Measurements from ENCODE around the gene TASP1. TPM values are rescaled to one million over a fixed set of nuclear protein-coding genes. Genes with fewer than 3 reads are reported as not detected.

Gene TASP1
- total and polyA plus RNA-seq, 5 donors: 2.7 to 9.7 (median 8.1) TPM

DNA sequence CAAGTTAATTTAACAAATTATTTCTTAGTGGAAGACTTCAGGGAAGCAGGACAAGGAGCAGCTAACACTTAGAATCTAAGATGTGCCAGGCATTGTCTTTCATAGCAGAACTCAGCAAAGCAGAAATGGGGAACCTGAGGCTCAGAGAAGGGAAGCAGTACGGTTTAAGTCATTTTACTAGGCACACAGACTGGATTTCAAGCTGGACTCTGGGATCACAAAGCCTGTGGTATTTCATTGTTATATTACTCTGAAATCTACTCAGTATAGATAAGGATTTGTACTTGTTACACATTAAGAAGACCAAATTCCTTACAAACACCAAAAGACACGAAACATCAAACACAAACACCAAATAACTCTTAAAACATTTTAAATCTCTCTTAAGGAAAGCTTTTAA lies 218.1 kb downstream of the TASP1 start:
- no peaks in the 10 kb centered on the region for H3K9me3 ChIP-seq (ENCODE audit: control insufficient read depth, low read length)
- H3K4me3 ChIP-seq (ENCODE audit: low read length): no peak overlapping the region
- ATAC-seq (no peak), DNase-seq (no peak)
- no peaks in the 10 kb centered on the region for H3K27me3 ChIP-seq (ENCODE audit: control insufficient read depth, insufficient read depth)
- H3K4me1 ChIP-seq (ENCODE audit: control insufficient read depth, insufficient read depth, low read length): no peaks in the 10 kb centered on the region
- no peak overlapping the region for H3K27ac ChIP-seq (ENCODE audit: low read length)
- intact Hi-C loops (cut with DNase I): no loop called here
- WGBS: 91% methylated on average over 2 of the region's 2 CpGs

GRCh38 chr20:13419477-13419876 lies 219.3 kb downstream of the TASP1 start:
- WGBS: 89% methylated on average over 3 of the region's 3 CpGs

GRCh38 chr20:13418263-13419229 lies 220.2 kb downstream of the TASP1 start:
- H3K4me1 ChIP-seq (ENCODE audit: control insufficient read depth, insufficient read depth, low read length): no peaks in the 10 kb centered on the region
- intact Hi-C loops (cut with DNase I): no loop called here
- no peak overlapping the region for H3K4me3 ChIP-seq (ENCODE audit: low read length)
- no peak for ATAC-seq
- no peaks in the 10 kb centered on the region for H3K9me3 ChIP-seq (ENCODE audit: control insufficient read depth, low read length)
- DNase-seq: no peak
- H3K27me3 ChIP-seq (ENCODE audit: control insufficient read depth, insufficient read depth): no peaks in the 10 kb centered on the region
- H3K27ac ChIP-seq (ENCODE audit: low read length): no peak overlapping the region

More at GRCh38 chr20:13419477-13419876, 219.3 kb downstream of the TASP1 start:
- no peak overlapping the region for H3K27ac ChIP-seq (ENCODE audit: low read length)
- ATAC-seq (no peak), DNase-seq (no peak)
- H3K9me3 ChIP-seq (ENCODE audit: control insufficient read depth, low read length): no peaks in the 10 kb centered on the region
- H3K27me3 ChIP-seq (ENCODE audit: control insufficient read depth, insufficient read depth): no peaks in the 10 kb centered on the region
- H3K4me1 ChIP-seq (ENCODE audit: control insufficient read depth, insufficient read depth, low read length): no peaks in the 10 kb centered on the region
- intact Hi-C loops (cut with DNase I): no loop called here
- no peak overlapping the region for H3K4me3 ChIP-seq (ENCODE audit: low read length)

DNA sequence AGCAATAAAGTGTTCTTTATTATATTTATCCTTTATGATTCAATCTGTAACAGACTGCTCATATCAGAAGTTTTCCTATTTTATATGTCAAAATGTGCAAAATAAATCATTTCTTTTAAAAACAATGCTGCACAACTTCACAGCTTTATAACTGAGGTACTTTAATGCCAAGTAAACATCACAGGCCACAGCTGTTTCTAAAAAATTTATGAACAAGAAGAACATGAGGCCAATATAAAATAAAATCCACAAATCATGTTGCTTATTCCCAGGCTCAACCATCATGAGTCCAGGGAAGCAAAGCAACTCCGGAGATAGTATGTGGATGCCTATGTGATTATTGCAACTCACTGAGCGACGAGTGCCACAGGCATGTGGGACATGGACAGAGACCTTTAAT lies 222.2 kb downstream of the TASP1 start:
- intact Hi-C loops (cut with DNase I): no loop called here
- DNase-seq (no peak), ATAC-seq (no peak)
- no peaks in the 10 kb centered on the region for H3K27me3 ChIP-seq (ENCODE audit: control insufficient read depth, insufficient read depth)
- H3K4me1 ChIP-seq (ENCODE audit: control insufficient read depth, insufficient read depth, low read length): no peaks in the 10 kb centered on the region
- H3K9me3 ChIP-seq (ENCODE audit: control insufficient read depth, low read length): no peaks in the 10 kb centered on the region
- WGBS: 94% methylated on average over 3 of the region's 3 CpGs
- no peak overlapping the region for H3K4me3 ChIP-seq (ENCODE audit: low read length)
- no peak overlapping the region for H3K27ac ChIP-seq (ENCODE audit: low read length)

DNA sequence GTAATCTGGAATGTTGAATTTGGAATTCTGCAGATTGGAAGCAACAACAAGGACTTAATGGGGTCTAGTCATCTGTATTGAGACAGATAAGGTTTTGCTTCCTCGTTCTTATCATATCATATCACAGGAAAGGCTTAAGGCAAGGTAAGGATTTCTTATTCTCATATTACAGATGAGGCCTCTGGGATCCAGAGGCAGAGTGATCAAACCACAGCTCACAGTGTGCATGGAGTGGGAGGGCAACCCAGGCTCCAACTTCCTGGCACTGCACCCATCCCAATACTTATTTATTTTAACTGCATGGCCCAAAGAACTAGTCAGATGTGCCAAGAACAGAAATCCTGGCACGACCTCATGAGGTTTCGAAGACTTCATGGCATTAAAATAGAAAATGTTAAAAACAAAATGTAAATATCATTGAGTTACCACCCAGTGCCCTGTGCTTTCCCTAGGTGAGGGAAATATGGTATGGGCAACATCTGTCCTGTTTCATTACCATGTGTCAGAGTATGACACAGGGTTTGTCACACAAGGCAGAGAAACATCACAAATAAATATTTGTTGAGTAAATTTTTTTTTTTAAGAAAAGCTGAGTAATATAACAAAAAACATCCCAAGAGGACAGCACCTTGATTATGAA lies 225.8 kb downstream of the TASP1 start:
- no peak overlapping the region for H3K4me3 ChIP-seq (ENCODE audit: low read length)
- no peaks in the 10 kb centered on the region for H3K27me3 ChIP-seq (ENCODE audit: control insufficient read depth, insufficient read depth)
- no peaks in the 10 kb centered on the region for H3K4me1 ChIP-seq (ENCODE audit: control insufficient read depth, insufficient read depth, low read length)
- H3K9me3 ChIP-seq (ENCODE audit: control insufficient read depth, low read length): no peaks in the 10 kb centered on the region
- no peak overlapping the region for H3K27ac ChIP-seq (ENCODE audit: low read length)
- intact Hi-C loops (cut with DNase I): no loop called here
- ATAC-seq: no peak
- 70% methylated on average over 3 of the region's 3 CpGs for WGBS
- no peak for DNase-seq

GRCh38 chr20:13404293-13404692 lies 234.4 kb downstream of the TASP1 start:
- WGBS: 95% methylated on average over 4 of the region's 4 CpGs
- H3K9me3 ChIP-seq (ENCODE audit: control insufficient read depth, low read length): no peaks in the 10 kb centered on the region
- no peak for DNase-seq
- no peak overlapping the region for H3K27ac ChIP-seq (ENCODE audit: low read length)
- intact Hi-C loops (cut with DNase I): no loop called here
- H3K4me1 ChIP-seq (ENCODE audit: control insufficient read depth, insufficient read depth, low read length): no peaks in the 10 kb centered on the region
- ATAC-seq: no peak
- H3K4me3 ChIP-seq (ENCODE audit: low read length): no peak overlapping the region
- H3K27me3 ChIP-seq (ENCODE audit: control insufficient read depth, insufficient read depth): no peaks in the 10 kb centered on the region

DNA sequence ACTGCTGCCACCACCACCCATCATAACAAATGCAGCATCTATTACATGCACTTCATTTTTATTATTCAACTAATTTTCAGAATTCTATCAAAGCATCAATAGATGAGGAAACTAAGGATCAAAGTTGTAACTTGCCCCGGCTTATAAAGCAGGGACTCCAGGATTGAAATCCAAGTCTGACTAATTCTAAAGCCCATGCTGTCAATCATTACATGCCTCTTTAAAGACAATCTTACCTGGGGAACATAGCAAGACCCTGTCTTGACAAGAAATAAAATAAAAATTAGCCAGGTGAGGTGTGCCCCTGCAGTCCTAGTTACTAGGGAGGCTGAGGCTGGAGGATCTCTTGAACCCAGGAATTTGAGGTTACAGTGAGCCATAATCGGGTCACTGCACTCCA lies 235.3 kb downstream of the TASP1 start:
- 48% methylated on average over 2 of the region's 2 CpGs for WGBS
- no peak overlapping the region for H3K4me3 ChIP-seq (ENCODE audit: low read length)
- DNase-seq: no peak
- no peak overlapping the region for H3K27ac ChIP-seq (ENCODE audit: low read length)
- no peaks in the 10 kb centered on the region for H3K9me3 ChIP-seq (ENCODE audit: control insufficient read depth, low read length)
- no peaks in the 10 kb centered on the region for H3K4me1 ChIP-seq (ENCODE audit: control insufficient read depth, insufficient read depth, low read length)
- no peaks in the 10 kb centered on the region for H3K27me3 ChIP-seq (ENCODE audit: control insufficient read depth, insufficient read depth)
- no peak for ATAC-seq
- intact Hi-C loops (cut with DNase I): no loop called here

GRCh38 chr20:13402986-13403385 lies 235.7 kb downstream of the TASP1 start:
- no peak for DNase-seq
- H3K27ac ChIP-seq (ENCODE audit: low read length): no peak overlapping the region
- no peak for ATAC-seq
- intact Hi-C loops (cut with DNase I): no loop called here
- WGBS: 97% methylated on average over 2 of the region's 2 CpGs
- no peaks in the 10 kb centered on the region for H3K9me3 ChIP-seq (ENCODE audit: control insufficient read depth, low read length)
- no peak overlapping the region for H3K4me3 ChIP-seq (ENCODE audit: low read length)
- no peaks in the 10 kb centered on the region for H3K4me1 ChIP-seq (ENCODE audit: control insufficient read depth, insufficient read depth, low read length)
- H3K27me3 ChIP-seq (ENCODE audit: control insufficient read depth, insufficient read depth): no peaks in the 10 kb centered on the region

DNA sequence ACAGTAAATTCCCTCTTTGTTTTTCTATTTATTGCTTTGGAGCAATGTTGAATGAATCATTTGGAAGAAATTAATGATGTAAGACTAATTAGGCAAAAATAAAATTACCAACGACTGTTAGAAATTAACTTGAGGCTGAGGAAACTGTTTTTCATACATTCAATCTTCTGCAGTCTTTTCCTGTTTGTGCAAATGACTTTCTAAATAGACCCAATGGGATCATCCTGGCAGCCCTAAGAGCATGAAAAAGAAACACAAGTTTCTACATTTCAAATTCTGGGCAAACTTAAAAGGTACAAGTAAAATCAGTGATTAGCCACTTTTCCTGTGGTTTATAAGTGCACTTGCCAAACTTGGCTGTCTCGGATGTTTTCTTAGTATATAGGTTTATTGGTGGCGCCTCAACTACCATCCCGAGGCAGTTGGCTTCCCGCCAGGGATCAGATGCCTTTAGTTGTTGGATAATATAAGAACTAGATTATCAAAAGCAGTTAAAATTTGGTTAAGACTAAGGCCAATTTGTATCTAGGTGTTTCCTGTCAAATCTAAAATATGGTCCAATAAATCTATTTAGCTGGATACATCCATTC lies 236.5 kb downstream of the TASP1 start:
- DNase-seq: peak in 1 of 3 donors; percentile 43
- Histone ChIP-seq H3K27me3 (ENCODE audit: control insufficient read depth, insufficient read depth) (no peaks in the 10 kb centered on the region), H3K4me3 (ENCODE audit: low read length) (no peak overlapping the region), H3K27ac (ENCODE audit: low read length) (no peak overlapping the region), H3K9me3 (ENCODE audit: control insufficient read depth, low read length) (no peaks in the 10 kb centered on the region), H3K4me1 (ENCODE audit: control insufficient read depth, insufficient read depth, low read length) (no peaks in the 10 kb centered on the region)
- WGBS: 61% methylated on average over 5 of the region's 5 CpGs
- intact Hi-C loops (cut with DNase I): no loop called here
- ATAC-seq: no peak

- ATAC-seq (no peak), DNase-seq (no peak)
- intact Hi-C loops (cut with DNase I): no loop called here
- H3K4me1 ChIP-seq (ENCODE audit: control insufficient read depth, insufficient read depth, low read length): no peaks in the 10 kb centered on the region
- no peak overlapping the region for H3K4me3 ChIP-seq (ENCODE audit: low read length)
- H3K9me3 ChIP-seq (ENCODE audit: control insufficient read depth, low read length): no peaks in the 10 kb centered on the region
- WGBS: 92% methylated on average over 1 of the region's 1 CpG
- H3K27me3 ChIP-seq (ENCODE audit: control insufficient read depth, insufficient read depth): no peaks in the 10 kb centered on the region
- no peak overlapping the region for H3K27ac ChIP-seq (ENCODE audit: low read length)
Measured at GRCh38 chr20:13401596-13401995, 237.1 kb downstream of the TASP1 start.

DNA sequence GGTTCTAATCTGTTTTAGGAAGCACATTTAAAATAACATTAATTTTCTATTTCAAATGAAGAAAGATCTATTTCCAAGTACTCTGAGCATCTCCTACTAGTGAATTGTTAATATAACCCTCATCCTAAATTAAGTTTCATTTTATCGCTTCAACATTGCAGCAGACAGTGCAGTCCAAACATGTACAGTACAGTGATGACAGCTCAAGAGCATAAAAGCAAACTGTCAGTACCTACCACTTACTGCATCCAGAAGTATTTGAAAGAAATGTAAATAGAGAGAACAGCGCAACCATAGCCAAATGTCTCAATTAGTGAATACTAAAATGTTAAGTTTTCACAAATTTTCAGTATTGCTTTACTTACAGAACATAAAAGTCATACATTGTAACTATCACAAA lies 238.3 kb downstream of the TASP1 start:
- no peaks in the 10 kb centered on the region for H3K27me3 ChIP-seq (ENCODE audit: control insufficient read depth, insufficient read depth)
- H3K4me1 ChIP-seq (ENCODE audit: control insufficient read depth, insufficient read depth, low read length): no peaks in the 10 kb centered on the region
- no peaks in the 10 kb centered on the region for H3K9me3 ChIP-seq (ENCODE audit: control insufficient read depth, low read length)
- no peak for DNase-seq
- no peak for ATAC-seq
- 72% methylated on average over 2 of the region's 2 CpGs for WGBS
- intact Hi-C loops (cut with DNase I): no loop called here
- no peak overlapping the region for H3K27ac ChIP-seq (ENCODE audit: low read length)
- H3K4me3 ChIP-seq (ENCODE audit: low read length): no peak overlapping the region
